NK-92 (cell line): ENCODE measurements around the gene PCARE.
"Not testable (repeated sequence)": the region's sequence is repeated elsewhere in the genome, so short reads cannot be mapped to it uniquely, and the experiment has no call there.

ENCODE experiments used
- DNase-seq: peaks from one replicate; lab custom pipeline; 2025; ENCODE audit not compliant: unreplicated experiment; lab: John Stamatoyannopoulos, UW

The PCARE gene

DNA sequence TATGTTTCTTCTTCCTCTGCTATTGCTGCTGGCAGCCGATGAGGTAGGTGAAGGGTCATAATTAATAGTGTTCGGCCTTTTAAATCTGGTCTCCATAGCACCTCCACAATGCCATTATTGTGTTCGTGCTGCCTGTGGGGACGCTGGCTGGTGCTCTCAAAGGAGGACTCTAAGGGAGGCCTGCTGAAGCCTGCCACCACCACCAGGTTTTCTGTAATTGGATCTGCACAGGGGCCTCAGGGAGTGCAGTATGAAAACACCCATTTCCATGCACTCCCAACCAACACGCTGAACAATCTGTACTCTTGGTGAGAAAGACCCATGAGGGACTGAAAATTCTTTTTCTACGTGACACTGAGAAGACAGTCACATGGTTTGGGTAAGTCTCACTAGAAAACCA lies 23.2 kb upstream of the PCARE start:
- no peak for DNase-seq

DNA sequence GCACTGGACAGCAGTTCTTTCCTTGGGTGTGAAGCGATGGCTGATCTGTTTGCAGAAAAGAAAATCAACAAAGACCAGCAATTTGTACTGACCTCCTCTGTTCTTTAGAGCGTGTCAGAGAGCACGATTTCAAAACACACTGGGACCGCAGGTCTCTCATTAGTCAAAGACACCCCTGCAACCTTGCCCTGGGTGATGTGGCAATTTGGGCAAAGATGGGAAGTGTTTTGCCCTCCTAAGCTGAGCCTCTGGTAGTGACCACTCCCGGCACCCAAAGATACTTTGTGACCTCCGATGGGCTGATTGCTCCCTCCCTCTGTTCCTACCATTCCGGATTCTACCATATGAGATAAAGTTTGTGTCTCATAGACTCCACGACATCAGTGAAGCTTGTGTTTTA lies 22.6 kb upstream of the PCARE start:
- no peak for DNase-seq

DNA sequence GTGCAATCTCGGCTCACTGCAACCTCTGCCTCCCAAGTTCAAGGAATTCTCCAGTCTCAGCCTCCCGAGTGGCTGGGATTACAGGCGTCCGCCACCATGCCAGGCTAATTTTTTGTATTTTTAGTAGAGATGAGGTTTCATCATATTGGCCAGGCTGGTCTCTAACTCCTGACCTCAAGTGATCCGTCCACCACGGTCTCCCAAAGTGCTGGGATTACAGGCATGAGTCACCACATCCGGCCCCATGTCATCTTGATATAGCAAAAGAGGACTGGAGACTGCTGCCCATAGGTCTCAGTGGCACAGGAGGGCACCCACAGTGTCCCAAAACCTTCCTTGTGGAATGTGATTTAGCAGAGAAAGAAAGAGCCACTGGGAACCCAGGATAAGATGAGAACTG lies 16.0 kb upstream of the PCARE start:
- DNase-seq = not testable (repeated sequence)

DNA sequence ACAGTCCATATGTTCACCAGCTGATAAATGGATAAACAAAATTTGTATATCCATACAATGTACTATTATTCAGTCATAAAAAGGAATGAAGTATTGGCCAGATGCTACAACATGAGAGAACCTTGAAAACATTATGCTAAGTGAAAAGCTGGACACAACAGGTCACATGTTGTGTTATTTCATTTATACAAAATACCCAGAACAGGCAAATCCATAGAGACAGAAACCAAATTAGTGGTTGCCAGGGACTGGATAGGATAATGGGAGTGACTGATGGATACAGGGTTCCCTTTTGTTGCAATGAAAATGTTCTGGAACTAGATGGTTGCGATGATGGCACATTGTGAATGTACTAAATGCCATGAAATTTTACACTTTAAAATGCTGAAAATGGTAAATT lies 10.2 kb upstream of the PCARE start:
- no peak for DNase-seq

DNA sequence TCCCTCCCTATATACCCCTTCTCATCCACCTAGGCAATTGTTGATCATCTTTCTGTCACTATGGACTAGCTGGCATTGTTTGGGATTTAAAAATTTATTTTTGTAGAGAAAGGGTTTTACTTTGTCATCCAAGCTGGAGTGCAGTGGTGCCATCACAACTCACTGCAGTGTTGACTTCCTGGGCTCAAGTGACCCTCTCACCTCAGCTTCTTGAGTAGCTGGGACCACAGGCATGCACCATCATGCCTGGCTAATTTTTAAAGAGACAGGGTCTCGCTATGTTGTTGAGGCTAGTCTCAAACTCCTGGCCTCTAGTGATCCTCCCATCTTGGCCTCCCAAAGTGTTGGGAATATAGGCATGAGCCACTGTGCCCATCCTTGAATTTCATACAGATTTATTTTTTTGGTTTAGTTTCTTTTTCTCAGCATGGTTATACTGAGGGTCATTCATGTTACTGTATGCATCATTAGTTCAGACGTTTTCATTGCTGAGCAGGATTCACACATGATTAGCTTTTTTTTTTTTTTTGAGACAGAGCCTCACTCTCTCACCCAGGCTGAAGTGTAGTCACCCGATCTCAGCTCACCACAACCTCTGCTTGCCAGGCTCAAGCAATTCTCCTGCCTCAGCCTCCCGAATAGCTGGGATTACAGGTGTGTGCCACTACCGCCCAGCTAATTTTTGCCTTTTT lies 8.6 kb upstream of the PCARE start:
- no peak for DNase-seq

DNA sequence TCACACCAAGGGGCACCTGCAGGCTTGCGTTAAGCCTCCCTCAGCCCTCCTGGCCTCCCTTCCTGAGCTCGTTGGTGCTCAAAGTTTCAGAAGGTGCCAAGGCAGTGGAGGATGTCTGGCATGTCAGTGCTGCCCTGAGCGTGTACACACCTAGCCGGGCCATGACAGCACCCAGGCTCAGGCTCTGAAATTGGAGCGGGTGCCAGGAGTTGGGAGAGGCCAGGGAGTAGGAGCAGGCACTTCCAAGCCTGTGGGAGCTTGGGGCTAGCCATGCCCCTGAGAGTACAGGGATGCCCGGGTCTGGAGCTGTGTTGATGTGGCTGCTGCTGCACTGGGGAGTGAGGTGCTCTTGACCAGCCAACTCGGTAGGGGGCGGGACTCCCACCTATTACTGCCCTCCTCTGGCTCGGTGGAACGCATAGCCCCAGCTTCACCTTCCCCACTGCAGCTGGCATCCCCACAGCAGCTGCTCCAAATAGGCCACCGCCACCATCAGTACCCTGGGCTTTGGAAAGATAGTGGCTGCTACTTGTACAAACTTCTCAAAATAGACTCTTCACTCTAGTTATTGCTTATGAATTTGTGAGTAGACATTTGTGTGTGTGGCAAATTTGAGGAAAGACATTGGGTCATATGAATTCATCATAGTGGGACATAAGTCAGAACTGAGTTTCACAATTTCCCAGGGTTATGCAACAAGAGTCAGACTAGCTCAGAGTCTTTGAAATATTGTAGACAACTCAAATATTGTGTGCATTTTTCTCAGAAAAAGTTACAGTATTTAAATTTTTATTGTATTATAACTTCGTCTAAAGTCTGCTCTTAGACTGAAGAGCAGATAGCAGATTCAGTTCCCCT lies 6.8 kb upstream of the PCARE start:
- DNase-seq = no peak

DNA sequence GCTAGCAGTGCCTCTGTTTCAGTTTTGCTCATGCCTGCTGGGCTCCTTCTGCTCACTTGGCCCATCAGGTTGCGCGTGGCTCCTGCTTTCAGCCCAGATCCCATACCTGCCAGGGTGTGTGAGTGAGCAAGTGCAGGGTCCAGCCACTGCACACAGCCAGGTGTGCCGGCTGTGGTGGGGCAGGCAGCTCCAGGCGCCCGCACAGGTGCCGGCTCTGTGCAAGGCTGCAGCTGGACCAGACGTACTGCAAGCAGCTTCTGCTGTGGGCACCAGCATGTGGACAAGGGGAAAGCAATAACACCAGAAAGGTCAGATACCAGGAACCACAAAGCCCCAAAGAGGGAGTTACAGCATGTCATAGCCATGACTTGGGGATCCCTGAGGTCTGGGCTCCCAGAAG lies 5.6 kb upstream of the PCARE start:
- DNase-seq = no peak

DNA sequence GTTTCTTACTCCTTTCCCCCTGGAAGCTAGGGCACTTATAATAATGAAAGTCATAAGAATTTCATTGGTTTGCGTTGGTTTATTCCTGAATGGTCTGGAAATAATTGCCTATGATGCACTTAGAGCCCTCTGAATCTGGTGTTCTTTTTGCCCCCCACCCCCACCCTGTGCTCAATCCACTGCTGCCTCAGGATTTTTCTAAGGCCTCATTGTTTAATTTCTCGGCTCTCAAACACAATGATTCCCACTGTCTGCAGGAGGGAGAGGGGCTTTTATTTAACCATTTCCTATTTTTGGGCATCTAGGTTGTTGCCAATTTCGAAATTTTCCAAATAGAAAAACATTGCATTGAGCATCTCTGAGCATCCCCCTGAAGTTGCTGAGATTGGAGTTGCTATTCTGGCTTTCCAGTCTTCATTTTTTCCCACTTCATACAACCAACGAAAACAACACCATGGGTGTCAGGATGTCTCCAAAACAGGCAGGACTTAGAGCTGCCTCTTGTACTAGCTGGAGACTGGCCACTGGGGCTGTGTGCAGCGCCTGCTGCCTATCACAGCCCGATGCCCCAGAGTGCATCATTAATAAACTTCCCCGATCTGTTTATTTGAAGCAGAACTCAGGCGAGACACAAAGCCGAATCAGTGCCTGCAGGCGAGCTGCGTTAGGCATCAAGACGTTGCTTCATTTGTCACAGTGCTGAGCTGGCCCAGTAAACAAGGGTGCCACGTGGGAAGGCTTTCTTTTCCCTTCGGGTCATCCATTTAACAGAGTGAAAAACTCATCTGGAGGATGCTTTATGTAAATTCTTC lies 1.8 kb upstream of the PCARE start:
- no peak for DNase-seq

DNA sequence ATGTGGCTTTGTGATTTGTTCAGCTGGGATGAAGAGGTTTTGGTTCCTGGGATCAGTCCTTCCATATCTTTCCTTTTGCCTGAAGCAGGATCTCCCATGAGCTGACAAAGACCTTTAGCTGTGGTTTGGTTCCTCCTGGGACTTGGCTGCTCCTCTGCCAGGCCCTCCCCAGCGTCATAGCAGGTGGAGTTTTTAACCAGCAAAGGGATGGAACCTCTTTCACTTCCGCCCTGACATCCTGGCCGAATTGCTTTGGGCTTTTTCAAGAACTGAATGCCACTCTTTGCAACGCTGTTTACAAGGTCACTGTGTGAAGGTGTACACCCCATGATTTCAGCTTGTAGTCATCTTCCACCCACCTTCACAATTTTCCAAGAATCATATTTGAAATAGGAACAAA lies 390 bp downstream of the PCARE start:
- no peak for DNase-seq

DNA sequence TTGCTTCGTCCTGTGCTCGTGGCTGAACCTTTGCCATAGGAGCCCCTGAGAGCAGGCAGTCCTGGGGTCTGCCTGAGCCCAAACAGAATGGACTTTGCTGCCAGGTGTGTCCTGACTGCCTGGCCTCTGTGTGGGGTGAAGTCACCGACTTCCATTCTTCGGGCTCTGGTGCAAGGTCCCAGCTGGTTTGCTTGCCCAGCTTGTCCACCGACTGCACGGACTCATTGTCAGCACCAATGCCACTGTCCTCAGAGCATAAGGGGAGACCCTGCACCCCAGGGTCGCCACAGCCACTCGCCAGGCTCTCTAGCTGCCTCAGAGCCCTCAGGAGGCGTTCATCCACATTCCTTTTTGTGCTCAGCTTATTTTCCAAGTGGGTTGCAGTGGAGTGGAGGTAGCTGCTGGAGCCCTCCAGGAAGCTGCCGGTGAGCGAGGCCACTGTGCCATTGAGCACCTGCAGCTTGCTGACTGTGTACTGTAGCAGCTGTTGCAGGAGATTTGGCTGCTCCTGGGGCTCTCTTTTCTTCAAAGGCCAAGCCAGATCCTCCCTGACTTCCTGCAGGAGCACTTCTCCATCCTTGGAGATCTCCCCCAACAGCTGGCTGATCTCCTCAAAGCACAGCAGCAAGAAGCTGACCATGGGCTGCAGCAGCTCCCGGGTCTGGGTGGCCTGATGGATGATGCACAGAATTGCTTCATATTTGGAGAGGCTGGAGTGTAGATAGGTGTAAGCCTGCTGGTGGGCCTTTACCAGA lies 1.2 kb downstream of the PCARE start:
- DNase-seq = no peak

DNA sequence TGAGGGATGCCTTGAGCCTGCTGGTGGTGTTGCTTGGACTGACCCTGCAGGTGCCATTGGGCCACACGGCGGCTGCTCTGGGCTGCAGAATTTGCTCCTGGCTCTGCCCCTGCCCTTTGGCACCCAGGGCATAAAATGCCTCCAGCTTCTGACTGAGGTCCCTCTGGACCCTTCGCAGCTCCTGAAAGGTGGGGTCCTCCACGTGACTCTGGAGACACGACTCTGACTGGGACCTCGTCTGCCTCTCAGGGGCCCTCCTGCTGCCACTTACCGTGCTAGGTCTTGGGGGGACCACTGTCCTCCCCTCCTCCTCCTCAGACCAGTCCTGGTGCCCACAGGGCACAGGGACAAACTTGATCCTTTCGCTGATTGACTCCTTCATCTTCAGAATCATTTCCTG lies 2.1 kb downstream of the PCARE start:
- no peak for DNase-seq

DNA sequence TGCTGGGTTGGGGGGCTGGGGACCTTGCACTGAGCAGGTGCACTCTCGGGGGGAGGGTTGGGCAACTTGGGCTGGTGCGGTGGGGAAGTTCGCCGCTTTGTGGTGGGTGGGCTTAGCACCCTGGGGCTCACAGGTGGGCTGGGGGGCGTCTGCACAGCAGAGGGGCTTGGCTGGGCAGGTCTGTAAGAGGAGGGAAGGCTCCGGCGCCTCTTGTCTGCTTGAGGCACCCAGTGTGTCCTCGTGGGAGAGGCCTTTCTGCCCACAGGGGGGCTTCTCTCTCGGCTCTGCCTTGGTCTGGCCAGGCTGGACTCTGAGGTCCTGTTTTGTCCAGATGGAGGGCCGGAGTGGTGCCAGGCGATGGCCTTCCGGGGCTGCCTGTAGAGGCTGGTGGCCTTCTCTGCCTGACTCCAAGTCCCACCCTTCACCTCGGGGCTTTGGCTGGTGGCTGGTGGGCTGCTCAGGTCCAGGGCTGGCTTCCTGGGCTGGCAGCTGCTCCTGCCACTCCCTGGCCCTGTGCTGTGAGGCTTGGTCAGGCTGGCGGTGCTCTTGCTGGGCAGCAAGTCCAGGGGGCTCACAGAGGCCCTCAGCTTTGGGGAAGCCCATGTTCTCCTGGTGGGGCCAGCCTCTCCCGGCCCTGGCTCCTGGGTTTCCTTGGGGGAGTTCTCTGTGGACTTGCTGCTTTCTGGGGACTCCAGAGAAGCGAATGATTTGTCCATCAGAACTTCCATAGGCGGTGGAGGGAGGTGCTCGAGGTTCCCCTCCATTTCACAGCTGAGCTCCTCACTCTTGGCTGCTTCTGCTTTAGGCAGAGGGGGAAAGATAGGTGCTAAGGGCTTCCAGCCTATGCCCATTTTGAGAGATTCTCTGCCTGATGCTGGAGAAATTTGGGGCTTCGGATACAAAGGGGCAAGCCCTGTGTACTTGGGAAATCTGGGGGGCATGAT lies 3.0 kb downstream of the PCARE start:
- DNase-seq = no peak

DNA sequence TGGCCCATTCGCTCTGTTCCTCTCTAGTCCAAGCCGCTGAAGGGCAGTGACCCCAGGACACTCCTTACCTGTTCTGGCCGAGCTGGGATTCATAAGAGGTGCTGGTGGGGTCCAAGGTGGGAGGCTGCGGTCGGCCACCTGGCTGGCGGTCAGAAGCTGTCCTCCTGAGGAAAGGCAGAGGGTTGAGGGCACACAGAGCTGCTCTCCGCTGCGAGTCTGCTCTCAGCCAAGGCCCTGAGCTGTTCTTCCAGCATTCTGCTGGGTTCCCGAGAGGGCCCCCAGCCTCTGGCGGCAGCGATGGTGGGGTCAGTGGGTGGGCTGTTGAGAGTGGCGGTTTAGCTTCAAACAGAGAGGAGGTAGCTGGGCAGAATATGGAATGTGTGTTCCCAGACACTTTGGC lies 3.8 kb downstream of the PCARE start:
- no peak for DNase-seq

DNA sequence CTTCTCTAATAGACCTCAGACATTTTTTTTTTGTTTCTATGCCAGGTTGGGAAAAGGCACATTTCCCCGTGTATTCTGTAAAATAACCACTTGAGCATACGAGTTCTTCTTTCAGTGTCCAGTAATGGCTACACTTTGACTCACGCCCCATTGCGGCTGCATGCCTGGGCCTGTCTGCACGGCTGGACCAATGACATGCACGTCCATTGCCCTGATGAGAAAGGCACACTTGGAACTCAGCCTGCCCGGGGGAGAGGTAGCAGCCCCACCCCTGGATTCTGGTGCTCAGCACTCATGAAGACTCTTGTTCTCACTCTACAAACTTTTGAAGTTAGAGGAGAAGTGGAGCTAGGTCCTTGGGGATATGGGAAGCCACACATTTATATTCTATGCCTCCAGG lies 5.8 kb downstream of the PCARE start:
- DNase-seq = no peak

DNA sequence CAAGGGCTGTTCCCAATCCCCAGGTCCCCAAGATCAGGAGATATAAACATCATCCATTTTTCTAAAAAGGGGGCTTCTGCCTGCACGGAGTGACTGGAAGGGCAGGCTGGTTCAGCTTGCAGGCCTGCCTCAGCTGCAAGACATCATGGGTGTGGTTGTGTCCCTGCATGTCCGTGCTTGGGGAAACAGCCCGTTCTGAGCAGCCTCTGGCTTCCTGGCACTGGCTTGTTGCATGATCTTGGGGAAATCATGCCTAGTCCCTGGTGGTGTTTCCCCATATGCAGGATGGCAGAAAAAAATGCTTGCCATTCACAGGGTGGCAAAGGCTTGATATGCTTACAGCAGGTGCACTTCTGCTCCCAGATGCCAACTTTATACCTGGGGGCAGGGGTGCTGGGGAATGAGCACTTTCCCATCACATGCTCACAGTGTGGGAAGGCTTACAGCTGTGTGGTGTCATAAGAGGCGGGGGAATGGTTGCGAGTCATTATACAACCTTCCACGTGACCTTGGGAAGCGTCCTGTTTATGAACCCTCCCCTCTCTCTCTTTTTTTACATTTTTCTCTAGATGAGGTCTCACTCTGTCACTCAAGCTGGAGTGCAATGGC lies 7.2 kb downstream of the PCARE start:
- no peak for DNase-seq

DNA sequence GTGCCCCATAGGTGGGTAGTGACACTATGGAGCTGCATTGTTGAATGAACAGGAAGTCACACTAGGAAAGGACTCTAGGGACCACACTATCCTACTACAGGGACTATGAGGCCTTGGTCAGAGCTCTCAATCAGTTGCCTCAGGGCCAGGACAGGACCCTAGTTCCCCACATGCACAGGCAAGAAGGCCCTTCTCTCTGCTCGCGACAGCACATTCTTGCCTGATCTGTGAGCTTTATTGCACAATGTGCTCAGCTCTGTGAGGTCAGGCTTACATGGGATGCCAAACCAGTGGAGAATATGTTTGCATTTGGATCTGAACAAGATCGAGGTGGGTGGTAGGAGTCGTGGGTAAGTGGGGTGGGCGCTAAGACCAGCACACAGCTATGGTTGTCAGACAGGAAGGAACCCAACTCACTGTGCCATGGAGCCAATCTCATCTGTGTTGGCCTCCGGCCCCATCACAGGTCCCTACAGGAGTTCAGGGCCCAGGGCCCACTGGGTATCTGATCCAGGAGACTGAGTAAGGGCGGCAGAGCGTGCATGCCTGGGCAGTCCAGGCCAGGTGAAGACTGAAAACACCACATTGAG lies 8.0 kb downstream of the PCARE start:
- no peak for DNase-seq

DNA sequence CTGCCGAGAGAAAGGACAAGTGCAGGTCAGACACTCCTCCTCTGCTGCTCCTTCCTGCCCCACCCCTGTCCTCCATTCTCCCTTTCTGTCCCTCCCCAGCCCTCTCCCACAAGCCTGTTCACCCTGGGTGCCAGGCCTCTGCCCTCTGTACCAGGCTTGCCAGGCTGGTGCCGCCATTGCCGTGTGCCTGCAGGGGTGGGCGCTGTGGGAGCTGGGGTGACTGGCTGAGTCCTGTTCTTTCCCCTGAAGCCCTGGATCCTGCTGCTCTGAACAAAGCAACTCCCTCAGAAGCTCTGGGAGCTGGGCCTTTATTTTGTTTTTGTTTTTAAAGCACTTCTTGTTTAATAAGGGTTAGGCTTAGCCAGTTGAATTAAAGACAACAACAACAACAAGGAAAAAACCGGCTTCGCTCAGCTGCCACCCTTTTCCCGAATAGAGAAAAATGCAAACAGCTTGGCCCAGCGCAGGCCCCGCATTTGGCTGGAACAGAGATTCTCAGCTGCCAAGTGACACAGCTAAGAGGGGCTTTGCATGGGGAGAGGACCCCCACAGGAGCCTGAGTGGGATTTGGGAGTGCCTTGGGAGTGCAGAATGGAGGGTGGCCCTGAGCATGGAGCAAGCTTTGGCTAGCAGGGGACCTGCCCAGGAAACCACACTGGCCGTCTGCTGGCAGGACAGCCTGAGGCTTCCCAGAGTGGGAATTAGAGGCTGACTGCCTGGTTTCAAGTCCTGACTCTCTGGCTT lies 9.1 kb downstream of the PCARE start:
- no peak for DNase-seq

DNA sequence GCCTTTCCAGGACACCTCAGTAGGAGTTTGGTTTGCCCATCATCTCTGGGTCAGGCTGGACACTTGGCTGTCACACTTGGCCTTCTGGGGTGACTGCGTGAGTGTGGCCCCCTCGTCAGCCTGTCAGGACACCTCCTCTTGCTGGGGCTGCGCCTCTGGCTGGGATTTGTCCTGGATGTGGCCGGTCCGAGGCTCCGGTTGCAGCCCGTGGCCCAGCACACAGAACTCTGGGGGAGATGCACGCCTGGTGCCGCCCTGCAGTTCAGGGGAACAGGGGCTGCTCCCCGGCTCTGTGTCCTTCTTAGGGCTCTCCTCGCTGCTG lies 9.6 kb downstream of the PCARE start:
- no peak for DNase-seq

DNA sequence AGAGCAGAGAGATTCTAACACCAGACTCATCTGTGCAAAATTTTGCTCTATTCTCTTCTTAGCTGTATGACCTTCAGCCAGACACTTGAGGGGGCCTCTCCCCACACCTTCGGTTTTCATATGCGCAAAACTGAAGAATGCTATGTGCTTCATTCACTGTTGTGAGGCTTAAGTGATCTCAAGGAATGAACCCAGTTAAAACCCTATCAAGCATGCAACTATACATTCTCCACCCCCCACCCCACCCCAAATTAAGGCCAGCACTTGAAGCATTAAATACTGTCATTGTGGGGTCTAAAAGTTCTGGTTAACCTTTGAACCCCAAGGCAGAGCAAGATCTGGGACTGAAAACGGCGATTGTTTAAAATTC lies 10.0 kb downstream of the PCARE start:
- no peak for DNase-seq
